GM18951 (cell line): Measurements from ENCODE around the gene PCSK7.

Experiments
- POLR2A ChIP-seq: IDR thresholded peaks from 4 replicates; pipeline ENCODE4 v1.6.1; 2011; ENCODE audit warnings: mild to moderate bottlenecking; ENCODE audit not compliant: insufficient read length, insufficient read depth; ENCODE audit errors: extremely low read depth
- in situ Hi-C: fragments of 300-500 bp; cut with MboI; formaldehyde crosslinking; loops from one replicate; pipeline ENCODE4 v1.12.0; 2022; ENCODE audit warnings: low sequenced_read_pairs, mixed read lengths, inconsistent platforms; ENCODE audit not compliant: unreplicated experiment

PCSK7 gene

DNA sequence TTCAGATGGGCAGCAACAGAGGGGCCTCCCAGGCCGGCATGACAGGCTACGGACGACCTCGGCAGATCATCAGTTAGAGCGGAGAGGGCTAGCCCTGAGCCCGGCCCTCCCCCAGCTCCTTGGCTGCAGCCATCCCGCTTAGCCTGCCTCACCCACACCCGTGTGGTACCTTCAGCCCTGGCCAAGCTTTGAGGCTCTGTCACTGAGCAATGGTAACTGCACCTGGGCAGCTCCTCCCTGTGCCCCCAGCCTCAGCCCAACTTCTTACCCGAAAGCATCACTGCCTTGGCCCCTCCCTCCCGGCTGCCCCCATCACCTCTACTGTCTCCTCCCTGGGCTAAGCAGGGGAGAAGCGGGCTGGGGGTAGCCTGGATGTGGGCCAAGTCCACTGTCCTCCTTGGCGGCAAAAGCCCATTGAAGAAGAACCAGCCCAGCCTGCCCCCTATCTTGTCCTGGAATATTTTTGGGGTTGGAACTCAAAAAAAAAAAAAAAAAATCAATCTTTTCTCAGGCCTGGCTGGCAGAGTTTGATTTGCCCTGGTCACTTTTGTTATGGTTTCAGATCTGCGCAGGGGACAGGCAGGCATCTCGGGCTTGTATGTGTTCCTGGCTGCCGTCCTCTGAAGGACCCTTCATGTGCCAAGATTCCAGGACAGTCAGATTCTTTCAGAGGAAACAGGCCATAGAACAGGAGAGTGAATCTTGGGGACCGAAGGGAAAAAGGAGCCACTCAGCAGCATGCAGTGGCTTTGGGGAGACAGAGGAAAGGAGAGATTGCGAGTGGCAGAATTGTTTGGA is 27.4 kb downstream of the PCSK7 start:
- TF ChIP-seq POLR2A, result no peak
- in situ Hi-C loops, result loop anchor here (5.0 kb wide), 1 partner anchor 67 kb away; no protein-coding TSS in a partner anchor

GRCh38 chr11:117203069-117203407 is 28.8 kb downstream of the PCSK7 start:
- in situ Hi-C loops, result no loop called here

DNA sequence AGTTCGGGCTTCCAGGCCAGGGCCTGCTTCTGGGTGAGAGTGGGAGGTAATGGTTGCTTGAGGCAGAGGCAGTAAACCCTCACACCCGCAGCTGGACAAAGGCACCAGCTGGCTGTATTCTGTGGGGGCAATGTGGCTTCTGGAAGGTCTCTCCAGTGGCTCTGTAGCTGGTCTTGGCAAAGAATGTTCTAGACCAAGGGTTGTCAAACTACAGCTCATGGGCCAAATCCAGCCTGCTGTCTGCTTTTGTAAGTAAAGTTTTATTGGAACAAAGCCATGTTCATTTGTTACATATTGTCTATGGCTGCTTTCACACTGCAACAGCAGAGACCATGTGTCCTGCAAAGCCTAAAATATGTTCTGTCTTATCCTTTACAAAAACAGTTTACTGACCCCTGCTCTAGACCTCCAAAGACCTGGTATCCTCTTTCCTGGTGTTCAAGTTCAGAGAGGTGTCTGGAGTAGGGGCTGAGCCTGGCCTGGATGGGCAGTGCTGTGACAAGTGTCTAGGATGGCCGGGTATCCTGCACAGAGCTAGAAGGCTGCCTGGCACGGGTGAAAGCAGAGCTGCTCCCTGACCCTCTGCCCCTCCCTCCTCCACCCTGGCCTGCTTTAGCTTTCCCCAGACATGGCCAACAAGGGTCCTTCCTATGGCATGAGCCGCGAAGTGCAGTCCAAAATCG is 29.3 kb downstream of the PCSK7 start:
- in situ Hi-C loops, result no loop called here
- no peak for TF ChIP-seq POLR2A

More at GRCh38 chr11:117203069-117203407, 28.8 kb downstream of the PCSK7 start:
- TF ChIP-seq POLR2A, result no peak

DNA sequence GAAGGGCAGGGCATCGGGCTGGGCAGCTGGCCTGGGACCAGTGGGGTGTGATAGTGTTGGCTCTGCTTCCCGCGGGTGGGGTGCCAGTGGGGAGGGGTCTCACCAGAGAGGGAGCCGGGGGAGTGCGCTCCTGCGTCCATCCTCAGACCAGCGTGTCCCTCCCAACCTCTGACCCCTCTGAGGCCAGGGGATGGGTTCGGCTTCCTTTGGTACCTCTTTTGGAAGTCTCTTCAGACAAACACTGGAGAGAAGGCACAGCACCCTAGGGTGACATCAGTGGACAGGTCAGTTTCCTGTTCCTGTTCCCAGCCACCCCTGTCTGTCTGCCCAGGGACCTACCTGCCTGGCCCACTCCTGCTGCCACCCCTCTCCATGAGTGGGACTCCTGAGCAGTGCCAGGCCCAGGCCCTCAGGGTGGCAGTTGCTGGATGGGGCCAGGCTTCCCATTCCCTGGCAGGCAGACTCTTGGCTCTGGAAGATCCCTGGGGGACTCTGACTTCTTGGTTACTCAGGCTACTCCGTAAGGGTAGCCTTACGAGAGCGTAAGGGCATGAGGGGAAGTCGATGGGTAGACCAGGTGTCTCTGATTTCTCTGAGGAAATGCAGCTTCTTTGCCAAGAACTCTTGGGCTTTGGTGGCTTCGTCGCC is 30.1 kb downstream of the PCSK7 start:
- TF ChIP-seq POLR2A, result no peak
- in situ Hi-C loops, result no loop called here

- TF ChIP-seq POLR2A, result peak; percentile 20
- in situ Hi-C loops, result no loop called here
Observed at GRCh38 chr11:117200813-117201657, 30.8 kb downstream of the PCSK7 start.

GRCh38 chr11:117199916-117200812 is 31.7 kb downstream of the PCSK7 start:
- in situ Hi-C loops, result no loop called here

GRCh38 chr11:117199053-117199915 is 32.6 kb downstream of the PCSK7 start, which contains the start of gene TAGLN:
TSS of gene TAGLN (plus strand) at chr11:117199370. CDS start at chr11:117203014, 3,644 bp downstream.
- in situ Hi-C loops, result no loop called here
- no peak for TF ChIP-seq POLR2A

More at GRCh38 chr11:117199916-117200812, 31.7 kb downstream of the PCSK7 start:
- no peak for TF ChIP-seq POLR2A

DNA sequence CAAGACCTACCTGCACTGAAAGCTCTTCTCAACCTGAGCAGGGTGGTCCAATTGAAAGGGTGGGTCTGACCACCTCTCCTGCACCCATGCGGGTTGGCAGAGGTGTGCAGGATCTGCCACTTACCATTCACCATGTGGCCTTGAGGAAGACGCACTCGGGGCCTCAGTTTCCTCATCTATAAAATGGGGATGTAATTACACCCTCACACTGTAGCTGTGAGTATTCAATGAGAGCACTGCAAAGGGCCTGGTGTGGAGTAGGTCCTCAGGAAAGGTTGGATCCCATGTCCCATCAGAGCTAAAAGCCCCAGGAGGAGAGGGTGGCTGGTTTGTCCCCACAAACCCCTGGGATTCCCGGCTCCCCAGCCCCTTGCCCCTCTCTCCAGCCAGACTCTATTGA is 33.3 kb downstream of the PCSK7 start:
- TF ChIP-seq POLR2A, result no peak
- in situ Hi-C loops, result no loop called here

DNA sequence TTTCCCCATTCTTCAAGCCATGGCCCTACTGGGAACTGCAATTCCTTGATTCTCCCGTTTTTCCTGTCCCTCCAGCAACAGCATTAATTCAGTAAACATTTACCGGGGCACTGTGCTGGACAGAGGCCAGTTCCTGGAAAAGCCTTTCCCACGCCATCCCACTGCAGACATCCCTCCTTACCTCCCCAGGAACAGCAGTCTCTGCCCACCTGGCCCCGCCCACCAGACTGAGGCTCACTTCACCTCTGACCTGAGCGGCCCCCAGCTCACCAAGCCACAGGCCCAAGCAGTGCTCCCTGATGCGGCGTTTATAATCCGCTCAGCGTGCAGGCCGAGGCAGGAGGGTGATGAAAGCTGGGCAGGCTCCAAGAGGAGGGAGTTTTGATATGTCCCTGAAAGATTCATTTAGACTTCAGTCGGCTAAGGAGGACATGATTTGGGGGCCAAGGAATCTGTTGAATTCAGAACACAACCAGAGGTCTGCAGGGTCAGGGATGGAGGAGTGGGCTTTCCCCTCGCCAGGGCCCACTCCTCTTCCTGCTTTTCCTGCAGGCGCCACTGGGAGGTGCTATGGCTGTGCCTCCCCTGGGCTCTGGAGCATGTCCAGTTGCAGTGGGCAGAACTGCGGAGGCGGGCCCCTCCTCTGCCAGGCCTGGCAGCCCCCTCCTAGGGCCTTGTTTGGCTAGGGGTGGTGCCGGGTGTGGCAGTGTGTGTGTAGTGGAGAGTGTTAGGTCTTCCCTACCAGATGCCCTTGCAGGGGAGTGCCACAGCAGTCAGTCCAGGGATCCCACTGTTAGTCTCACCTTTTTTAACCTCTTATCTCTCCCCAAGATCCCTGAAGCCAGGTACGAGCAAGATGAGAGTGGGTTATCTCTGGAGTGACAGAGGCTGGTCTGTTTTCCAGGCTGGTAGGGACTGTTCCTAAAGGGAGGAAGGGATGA is 34.1 kb downstream of the PCSK7 start:
- TF ChIP-seq POLR2A, result no peak
- in situ Hi-C loops, result no loop called here

- in situ Hi-C loops, result no loop called here
- TF ChIP-seq POLR2A, result no peak
Observed at GRCh38 chr11:117197006-117197405, 34.9 kb downstream of the PCSK7 start.
